EL (cell line): Measurements from ENCODE around the gene GDPD4.
A peak's percentile ranks its signal among the peaks of the same experiment; 100 is the strongest.

ENCODE experiments used
- DNase-seq: peaks from one replicate; pipeline ENCODE4 v3.0.0-alpha.2; 2016

GDPD4 gene

GRCh38 chr11:77204754-77205466, 96.6 kb downstream of the GDPD4 start:
- no peak for DNase-seq

- DNase-seq, result no peak
Observed at GRCh38 chr11:77203901-77204753, 97.4 kb downstream of the GDPD4 start.

GRCh38 chr11:77202941-77203900, 98.3 kb downstream of the GDPD4 start:
- DNase-seq, result no peak

GRCh38 chr11:77201991-77202841, 99.3 kb downstream of the GDPD4 start:
- no peak for DNase-seq

GRCh38 chr11:77201370-77201769, 100.1 kb downstream of the GDPD4 start:
- no peak for DNase-seq

- DNase-seq, result no peak
Observed at GRCh38 chr11:77200351-77201268, 100.9 kb downstream of the GDPD4 start.

GRCh38 chr11:77199137-77199745, 102.2 kb downstream of the GDPD4 start:
- DNase-seq, result no peak

GRCh38 chr11:77198440-77198849, 103.0 kb downstream of the GDPD4 start:
- DNase-seq, result peak; percentile 17

- no peak for DNase-seq
Observed at GRCh38 chr11:77197626-77198320, 103.7 kb downstream of the GDPD4 start.

- DNase-seq, result no peak
Observed at GRCh38 chr11:77196961-77197360, 104.5 kb downstream of the GDPD4 start.

- no peak for DNase-seq
Observed at GRCh38 chr11:77195071-77195755, 106.3 kb downstream of the GDPD4 start.

- no peak for DNase-seq
Observed at GRCh38 chr11:77193911-77194830, 107.3 kb downstream of the GDPD4 start.

GRCh38 chr11:77193167-77193566, 108.3 kb downstream of the GDPD4 start:
- DNase-seq, result no peak

- peak; percentile 33 for DNase-seq
Observed at GRCh38 chr11:77191823-77192495, 109.5 kb downstream of the GDPD4 start.

- DNase-seq, result no peak
Observed at GRCh38 chr11:77191429-77191822, 110.1 kb downstream of the GDPD4 start.

GRCh38 chr11:77190331-77191075, 111.0 kb downstream of the GDPD4 start:
- no peak for DNase-seq
